HG02943 (cell line): ENCODE data around the gene GPR39.
"Not testable (repeated sequence)": the region's sequence is repeated elsewhere in the genome, so short reads cannot be mapped to it uniquely, and the experiment has no call there.

ENCODE experiments used
- ATAC-seq: cut with Tn5 transposase; IDR thresholded peaks from one replicate; pipeline ENCODE4 v1.9.1; 2021; ENCODE audit warnings: mild to moderate bottlenecking, low read depth, moderate library complexity; ENCODE audit not compliant: unreplicated experiment

GPR39 gene

GRCh38 chr2:132482821-132483220 lies 66.2 kb downstream of the GPR39 start:
- no peak for ATAC-seq

- no peak for ATAC-seq
Observed at GRCh38 chr2:132484144-132484543, 67.5 kb downstream of the GPR39 start.

GRCh38 chr2:132488491-132488890 lies 71.9 kb downstream of the GPR39 start:
- no peak for ATAC-seq

GRCh38 chr2:132489150-132489549 lies 72.5 kb downstream of the GPR39 start:
- no peak for ATAC-seq

GRCh38 chr2:132495881-132496280 lies 79.3 kb downstream of the GPR39 start:
- no peak for ATAC-seq

GRCh38 chr2:132496555-132496954 lies 80.0 kb downstream of the GPR39 start:
- ATAC-seq, result no peak

- no peak for ATAC-seq
Observed at GRCh38 chr2:132497591-132497990, 81.0 kb downstream of the GPR39 start.

- ATAC-seq, result no peak
Observed at GRCh38 chr2:132503701-132504100, 87.1 kb downstream of the GPR39 start.

GRCh38 chr2:132515010-132515409 lies 98.4 kb downstream of the GPR39 start:
- no peak for ATAC-seq

GRCh38 chr2:132517386-132517785 lies 100.8 kb downstream of the GPR39 start:
- ATAC-seq, result no peak

GRCh38 chr2:132518302-132518701 lies 101.7 kb downstream of the GPR39 start:
- no peak for ATAC-seq

GRCh38 chr2:132519566-132519965 lies 103.0 kb downstream of the GPR39 start:
- no peak for ATAC-seq

- no peak for ATAC-seq
Observed at GRCh38 chr2:132521341-132521740, 104.7 kb downstream of the GPR39 start.

GRCh38 chr2:132522901-132523300 lies 106.3 kb downstream of the GPR39 start:
- ATAC-seq, result no peak

- ATAC-seq, result not testable (repeated sequence)
Observed at GRCh38 chr2:132537061-132537460, 120.5 kb downstream of the GPR39 start.

- no peak for ATAC-seq
Observed at GRCh38 chr2:132538331-132538855, 121.8 kb downstream of the GPR39 start.

- no peak for ATAC-seq
Observed at GRCh38 chr2:132540166-132540565, 123.6 kb downstream of the GPR39 start.

- no peak for ATAC-seq
Observed at GRCh38 chr2:132542953-132543569, 126.5 kb downstream of the GPR39 start.

- no peak for ATAC-seq
Observed at GRCh38 chr2:132544006-132544630, 127.5 kb downstream of the GPR39 start.

- ATAC-seq, result no peak
Observed at GRCh38 chr2:132547090-132547687, 130.6 kb downstream of the GPR39 start.

GRCh38 chr2:132549935-132550670 lies 133.5 kb downstream of the GPR39 start:
- no peak for ATAC-seq
